GM12878 (cell line): ENCODE measurements around the gene STK39. TPM values are rescaled to one million over a fixed set of nuclear protein-coding genes. Genes with fewer than 3 reads are reported as not detected.

Experiments used
- ATAC-seq: fragments of 200-7000 bp; cut with Tn5 transposase; 3 replicates; pipeline ENCODE4 v1.9.1; 2020; ENCODE audit warnings: mild to moderate bottlenecking, moderate library complexity
- BruUV-seq: library from RNA; stranded (reverse); fragments of 400-500 nt; replicated peaks from 2 replicates; lab custom pipeline; 2021; lab: Mats Ljungman, UMichigan
- CTCF ChIA-PET: fragments of 300-600 bp; sonication (Branson Sonifier 250); formaldehyde crosslinking; extraction: SDS; loops from one replicate; lab custom pipeline; 2021; ENCODE audit warnings: inconsistent platforms; lab: Yijun Ruan, JAX
- POLR2A ChIA-PET: fragments of 350-600 bp; formaldehyde crosslinking; extraction: SDS; loops from one replicate; lab custom pipeline; 2021; ENCODE audit warnings: inconsistent platforms; lab: Charles Lee
- RAD21 ChIA-PET: fragments of 300-600 bp; sonication (Branson Sonifier 250); formaldehyde crosslinking; loops from one replicate; lab custom pipeline; 2023; ENCODE audit warnings: antibody characterized with exemption; ENCODE audit not compliant: unreplicated experiment; lab: Charles Lee
- SMC1A ChIA-PET: fragments of 300-600 bp; sonication (Branson Sonifier 250); formaldehyde crosslinking; loops from one replicate; lab custom pipeline; 2023; ENCODE audit not compliant: unreplicated experiment, uncharacterized antibody; lab: Charles Lee
- DNase-seq: peaks from one replicate; pipeline ENCODE4 v3.0.0-alpha.2; 2011; ENCODE audit warnings: low read depth, low spot score
- FAIRE-seq: peaks from 3 replicates; lab custom pipeline; 2011; peaks lifted over from hg19 to GRCh38; lab: Jason Lieb, UNC
- H2AFZ ChIP-seq: 2 replicates; pipeline ENCODE4 v1.6.0; 2011; ENCODE audit warnings: low read depth, low read length, control low read depth; ENCODE audit not compliant: control insufficient read depth
- H3K27ac ChIP-seq: 2 replicates; pipeline ENCODE4 v1.5.1; 2011; ENCODE audit warnings: control low read depth; ENCODE audit not compliant: control insufficient read depth, insufficient read depth
- H3K27me3 ChIP-seq, 2 experiments: replicated peaks in 1 of 2; 2 replicates each; pipeline versions ENCODE4 v1.6.0 to v1.6.1; 2011; ENCODE audit warnings: low read length in 1 of 2; ENCODE audit not compliant: control insufficient read depth in 2 of 2, insufficient read depth in 2 of 2
- H3K36me3 ChIP-seq, 2 experiments: 2 replicates each; pipeline ENCODE4 v1.5.1; 2011; ENCODE audit warnings: low read length in 1 of 2; ENCODE audit not compliant: control insufficient read depth in 2 of 2, insufficient read depth in 2 of 2
- H3K4me1 ChIP-seq: 2 replicates; pipeline ENCODE4 v1.6.1; 2011; ENCODE audit warnings: mild to moderate bottlenecking, low read length, moderate library complexity, mixed read lengths; ENCODE audit not compliant: control insufficient read depth, insufficient read depth
- H3K4me2 ChIP-seq: 2 replicates; pipeline ENCODE4 v1.6.0; 2011; ENCODE audit warnings: control low read depth; ENCODE audit not compliant: control insufficient read depth, insufficient read depth
- H3K4me3 ChIP-seq: fragments of 200-600 bp; sonication (generic); 2 replicates; pipeline ENCODE4 v1.5.1; 2016
- H3K79me2 ChIP-seq: 2 replicates; pipeline ENCODE4 v1.6.0; 2011; ENCODE audit warnings: low read length; ENCODE audit not compliant: control insufficient read depth, insufficient read depth
- H3K9ac ChIP-seq: 2 replicates; pipeline ENCODE4 v1.8.0; 2011; ENCODE audit warnings: low read length, control low read depth, mixed read lengths; ENCODE audit not compliant: control insufficient read depth, insufficient read depth
- H3K9me3 ChIP-seq: replicated peaks from 3 replicates; pipeline ENCODE4 v1.5.1; 2011; ENCODE audit warnings: mild to moderate bottlenecking, low read length; ENCODE audit not compliant: control insufficient read depth, insufficient read depth
- H4K20me1 ChIP-seq: 2 replicates; pipeline ENCODE4 v1.6.0; 2011; ENCODE audit not compliant: control insufficient read depth, insufficient read depth
- BACH1 ChIP-seq: fragments of 450-650 bp; IDR thresholded peaks from 2 replicates; pipeline ENCODE4 v1.6.1; 2017; ENCODE audit warnings: mild to moderate bottlenecking, borderline replicate concordance
- CBX3 ChIP-seq: fragments of 200-600 bp; sonication (generic); IDR thresholded peaks from 2 replicates; pipeline ENCODE4 v1.6.1; 2016; ENCODE audit warnings: low read depth, borderline replicate concordance
- FOS ChIP-seq: IDR thresholded peaks from 3 replicates; pipeline ENCODE4 v1.6.1; 2011; ENCODE audit warnings: borderline replicate concordance; ENCODE audit not compliant: insufficient read length; ENCODE audit errors: extremely low read depth
- GATAD2B ChIP-seq: fragments of 450-650 bp; conservative IDR thresholded peaks from 2 replicates; pipeline ENCODE4 v1.6.1; 2017; ENCODE audit warnings: low read depth, mild to moderate bottlenecking, moderate library complexity
- IKZF1 ChIP-seq: fragments of 450-650 bp; conservative IDR thresholded peaks from 2 replicates; pipeline ENCODE4 v1.6.1; 2017; ENCODE audit warnings: antibody characterized with exemption, mild to moderate bottlenecking
- NRF1 ChIP-seq: conservative IDR thresholded peaks from 2 replicates; pipeline ENCODE4 v1.6.1; 2011; ENCODE audit warnings: mild to moderate bottlenecking, low read depth, low read length, improper control_type of control experiment
- PAX5 ChIP-seq: IDR thresholded peaks from 2 replicates; pipeline ENCODE4 v1.6.1; 2011; ENCODE audit warnings: low read depth, low read length, borderline replicate concordance
- POLR2A ChIP-seq: IDR thresholded peaks from 2 replicates; pipeline ENCODE4 v1.6.1; 2011; ENCODE audit warnings: low read depth, mild to moderate bottlenecking, low read length
- RELA ChIP-seq: fragments of 450-650 bp; IDR thresholded peaks from 2 replicates; pipeline ENCODE4 v1.8.0; 2014; ENCODE audit warnings: borderline replicate concordance; ENCODE audit not compliant: partially characterized antibody
- SIN3A ChIP-seq: IDR thresholded peaks from 2 replicates; pipeline ENCODE4 v1.6.1; 2012; ENCODE audit warnings: low read depth, low read length, improper control_type of control experiment
- WGBS: methylation state at CpG from one replicate; pipeline ENCODE4 v1.1.6; 2016; ENCODE audit warnings: low lambda C conversion rate; ENCODE audit not compliant: insufficient replicate concordance, insufficient coverage; ENCODE audit errors: missing lambda C conversion rate; 5-methylcytosine and 5-hydroxymethylcytosine counted together
- in situ Hi-C: fragments of 300-500 bp; cut with MboI; formaldehyde crosslinking; loops from 9 replicates; pipeline ENCODE4 v1.14.3; 2018; ENCODE audit warnings: mixed read lengths
- intact Hi-C: fragments of 100-400 bp; cut with micrococcal nuclease; formaldehyde crosslinking; loops from one replicate; pipeline ENCODE4 v1.14.2; 2022; ENCODE audit not compliant: unreplicated experiment
- polyA plus RNA-seq, 11 experiments: library from polyadenylated mRNA; depleted of rRNA in 4 of 11; unstranded in 6 of 11; stranded (reverse) in 5 of 11; fragments of >200 nt; fragmentation: Nextera tagmentation in 4 of 11; fragmentation: Illumina TruSeq in 1 of 11; extraction: Ambion mirVana in 4 of 11; extraction: Trizol in 1 of 11; gene quantifications; 1 replicate in 1 of 11; 2 replicates in 10 of 11; pipeline versions ENCODE4 v1.2.1 to v1.2.3, GENCODE V29; 2011 to 2016; ENCODE audit warnings: inconsistent platforms in 2 of 11, missing spikeins in 2 of 11, low read depth in 1 of 11
- total RNA-seq, 4 experiments: library from RNA; depleted of rRNA in 3 of 4; stranded (reverse); fragments of >200 nt in 3 of 4; fragmentation: Illumina TruSeq in 1 of 4; extraction: Trizol in 1 of 4; gene quantifications; 2 replicates each; pipeline versions ENCODE4 v1.2.1 to v1.2.3, GENCODE V29; 2013 to 2021
- TF ChIP-seq, protein P1 (sequence below): fragments of 450-650 bp; IDR thresholded peaks from 2 replicates; pipeline ENCODE4 v1.6.1; 2016; ENCODE audit warnings: mild to moderate bottlenecking
- TF ChIP-seq, protein P2 (sequence below): IDR thresholded peaks from 2 replicates; pipeline ENCODE4 v1.6.1; 2011; ENCODE audit warnings: borderline replicate concordance, low read depth, mild to moderate bottlenecking, moderate library complexity, low read length; ENCODE audit not compliant: insufficient read depth, poor library complexity, severe bottlenecking

STK39 gene
- total and polyA plus RNA-seq, 10 of the 15 experiments (the other 5 are each of a cell fraction or from before 2014, with no cell fraction given): 0.03 to 0.21 (median 0.07) TPM; not detected in 5

DNA sequence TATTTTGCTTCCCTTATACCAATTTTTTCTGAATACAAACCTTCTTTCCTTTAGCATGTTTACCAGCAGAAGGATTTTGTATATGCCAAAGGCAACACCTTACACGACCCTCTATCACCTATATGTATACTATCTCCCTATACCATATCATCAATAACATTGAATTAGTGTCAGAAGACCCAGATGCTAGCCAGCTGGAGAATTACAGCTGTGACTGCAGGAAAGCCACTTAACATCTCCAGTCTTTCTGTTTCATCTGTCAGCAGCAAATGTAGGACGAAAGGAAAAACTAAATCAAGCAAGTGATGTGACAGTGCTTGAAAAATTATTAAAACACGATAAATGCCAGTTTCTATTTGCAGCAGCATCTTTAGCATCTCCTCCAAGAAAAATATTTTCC lies 193.7 kb downstream of the STK39 start (continued):
- TF ChIP-seq, protein P1, sequence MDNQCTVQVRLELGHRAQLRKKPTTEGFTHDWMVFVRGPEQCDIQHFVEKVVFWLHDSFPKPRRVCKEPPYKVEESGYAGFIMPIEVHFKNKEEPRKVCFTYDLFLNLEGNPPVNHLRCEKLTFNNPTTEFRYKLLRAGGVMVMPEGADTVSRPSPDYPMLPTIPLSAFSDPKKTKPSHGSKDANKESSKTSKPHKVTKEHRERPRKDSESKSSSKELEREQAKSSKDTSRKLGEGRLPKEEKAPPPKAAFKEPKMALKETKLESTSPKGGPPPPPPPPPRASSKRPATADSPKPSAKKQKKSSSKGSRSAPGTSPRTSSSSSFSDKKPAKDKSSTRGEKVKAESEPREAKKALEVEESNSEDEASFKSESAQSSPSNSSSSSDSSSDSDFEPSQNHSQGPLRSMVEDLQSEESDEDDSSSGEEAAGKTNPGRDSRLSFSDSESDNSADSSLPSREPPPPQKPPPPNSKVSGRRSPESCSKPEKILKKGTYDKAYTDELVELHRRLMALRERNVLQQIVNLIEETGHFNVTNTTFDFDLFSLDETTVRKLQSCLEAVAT: no peak
- TF ChIP-seq NRF1 (no peak), PAX5 (no peak)

DNA sequence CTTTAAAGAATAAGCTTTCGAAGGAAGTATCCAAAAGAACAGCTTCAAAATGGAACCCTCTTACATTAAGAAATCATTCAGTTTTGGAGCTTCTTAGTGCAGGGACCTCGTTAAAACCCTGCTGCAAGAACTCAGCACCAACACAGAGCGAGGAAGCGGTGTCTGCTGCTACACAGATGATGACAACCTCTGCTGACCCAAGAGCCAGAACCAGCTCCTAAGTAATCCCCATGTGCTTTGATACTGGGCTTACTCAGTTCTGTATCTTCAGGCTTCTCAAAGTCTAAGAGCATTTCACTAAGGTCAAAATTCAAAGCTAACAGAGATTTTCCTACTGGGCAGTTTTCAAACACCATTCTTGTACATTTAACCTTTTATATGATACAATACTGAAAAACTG lies 194.6 kb downstream of the STK39 start:
- intact Hi-C loops: no loop called here
- no TSS peak for BruUV-seq

More for the DNA sequence above, 194.6 kb downstream of the STK39 start:
- H3K27me3 ChIP-seq: no peaks in the 10 kb centered on the region; a peak in 1 of 4 replicates
- ATAC-seq: no peak
- no peaks in the 10 kb centered on the region for H3K36me3 ChIP-seq
- ChIA-PET SMC1A (no interaction called here), CTCF (interaction anchor here (1.4 kb wide), 1 partner anchor 66 kb away, joined by 4 read pairs; no protein-coding TSS in a partner anchor), POLR2A (no interaction called here), RAD21 (no interaction called here)
- FAIRE-seq: no peak
- TF ChIP-seq POLR2A (no peak), IKZF1 (no peak), BACH1 (no peak), CBX3 (no peak), FOS (no peak), RELA (no peak), GATAD2B (no peak), SIN3A (no peak)
- TF ChIP-seq, protein P2, sequence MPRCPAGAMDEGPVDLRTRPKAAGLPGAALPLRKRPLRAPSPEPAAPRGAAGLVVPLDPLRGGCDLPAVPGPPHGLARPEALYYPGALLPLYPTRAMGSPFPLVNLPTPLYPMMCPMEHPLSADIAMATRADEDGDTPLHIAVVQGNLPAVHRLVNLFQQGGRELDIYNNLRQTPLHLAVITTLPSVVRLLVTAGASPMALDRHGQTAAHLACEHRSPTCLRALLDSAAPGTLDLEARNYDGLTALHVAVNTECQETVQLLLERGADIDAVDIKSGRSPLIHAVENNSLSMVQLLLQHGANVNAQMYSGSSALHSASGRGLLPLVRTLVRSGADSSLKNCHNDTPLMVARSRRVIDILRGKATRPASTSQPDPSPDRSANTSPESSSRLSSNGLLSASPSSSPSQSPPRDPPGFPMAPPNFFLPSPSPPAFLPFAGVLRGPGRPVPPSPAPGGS: no peak
- no peak overlapping the region for H2AFZ ChIP-seq
- no peaks in the 10 kb centered on the region for H3K4me1 ChIP-seq
- no peak overlapping the region for H3K27ac ChIP-seq
- no peaks in the 10 kb centered on the region for H3K79me2 ChIP-seq
- no peak overlapping the region for H3K4me3 ChIP-seq
- H3K9me3 ChIP-seq: no peaks in the 10 kb centered on the region
- 44% methylated on average over 4 of the region's 4 CpGs for WGBS
- DNase-seq: no peak
- no peaks in the 10 kb centered on the region for H4K20me1 ChIP-seq
- H3K9ac ChIP-seq: no peak overlapping the region
- no peak overlapping the region for H3K4me2 ChIP-seq
- in situ Hi-C loops: no loop called here
